Activated CD4-positive, alpha-beta T cell treated with anti-CD3 and anti-CD28 coated beads for 1 hour (primary cell): ENCODE results near the gene HSPA9.

Experiments
- DNase-seq: peaks from one replicate; pipeline ENCODE4 v3.0.0-alpha.2; 2020

The HSPA9 gene

DNA sequence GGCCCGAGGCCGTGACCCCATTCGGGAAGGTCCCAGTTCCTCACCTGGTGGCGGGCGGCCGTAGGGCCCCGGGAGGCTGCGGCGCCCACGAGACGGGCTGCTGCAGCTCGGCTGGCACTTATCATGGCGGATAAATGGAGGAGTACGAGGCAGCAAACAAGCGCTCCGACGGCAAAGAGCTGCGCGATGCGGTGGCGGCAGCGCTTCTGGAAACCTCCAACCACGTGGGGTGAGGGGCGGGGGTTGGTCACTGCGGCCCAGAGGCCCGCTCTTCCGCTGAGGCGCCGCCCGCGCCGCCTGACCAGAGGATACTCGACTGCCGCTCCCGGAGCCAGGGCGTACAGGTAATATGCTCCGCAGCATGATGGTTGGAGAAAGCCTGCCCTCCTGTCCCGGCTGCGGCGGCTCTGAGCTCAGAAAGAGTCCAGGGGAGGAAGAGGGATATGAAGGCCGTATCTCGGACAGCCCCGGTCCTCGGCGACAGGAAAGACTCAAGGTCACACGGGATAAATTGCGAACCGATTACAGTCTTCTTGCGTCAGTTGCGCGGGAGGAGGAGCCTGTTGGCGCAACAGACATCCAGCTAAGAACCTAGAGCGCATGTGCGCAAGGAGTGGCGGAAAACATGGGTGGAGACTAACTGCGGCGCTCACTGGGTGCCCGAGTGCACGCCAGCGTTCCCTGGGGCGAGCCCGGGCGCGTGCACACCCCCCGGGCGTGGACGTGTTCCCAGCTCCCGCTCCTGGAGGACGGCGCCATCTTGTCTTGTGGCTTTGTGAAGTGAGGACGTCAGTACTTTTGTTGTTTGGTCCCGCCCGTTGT is at the start of gene HSPA9:
Gene HSPA9, minus strand, starts transcription at position 208 of the 822 bp plus-strand sequence. Its CDS starts 83 bp downstream, at position 125.
- peak; percentile 94 for DNase-seq

DNA sequence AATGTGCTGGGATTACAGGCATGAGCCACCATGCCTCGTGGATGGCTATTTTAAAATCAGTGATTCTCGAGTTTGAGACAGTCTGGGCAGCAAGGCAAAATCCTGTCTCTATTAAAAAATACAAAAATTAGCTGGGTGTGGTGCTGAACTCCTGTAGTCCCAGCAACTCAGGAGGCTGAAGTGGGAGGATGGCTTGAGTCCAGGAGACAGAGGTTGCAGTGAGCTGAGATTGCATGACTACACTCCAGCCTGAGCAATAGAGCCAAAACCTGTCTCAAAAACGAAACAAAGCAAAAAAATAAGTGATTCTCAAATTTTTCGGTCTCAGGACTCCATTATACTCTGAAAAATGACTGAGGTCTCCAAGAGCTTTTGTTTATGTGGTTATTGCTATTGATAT is 47.9 kb upstream of the HSPA9 start:
- DNase-seq, result no peak

DNA sequence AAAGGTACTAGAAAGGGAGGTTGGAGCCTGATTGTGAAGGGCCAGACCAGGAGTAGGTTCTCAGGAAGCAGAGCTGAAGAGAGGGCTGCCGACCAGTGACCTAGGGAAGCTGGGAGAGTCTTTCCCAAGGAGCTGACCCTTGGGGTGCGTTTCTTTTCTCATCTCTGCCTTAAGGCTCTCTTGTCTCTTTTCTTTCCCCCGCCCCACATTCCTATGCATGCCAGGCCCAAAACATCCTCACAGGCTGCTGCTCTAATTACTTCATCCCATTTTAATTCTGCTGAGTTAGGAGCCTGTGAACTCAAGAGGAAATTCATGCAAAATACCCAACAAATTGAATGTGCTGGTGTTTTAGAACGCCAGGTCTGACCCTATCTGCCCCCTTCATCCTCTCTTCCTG is 46.9 kb upstream of the HSPA9 start:
- DNase-seq, result no peak

DNA sequence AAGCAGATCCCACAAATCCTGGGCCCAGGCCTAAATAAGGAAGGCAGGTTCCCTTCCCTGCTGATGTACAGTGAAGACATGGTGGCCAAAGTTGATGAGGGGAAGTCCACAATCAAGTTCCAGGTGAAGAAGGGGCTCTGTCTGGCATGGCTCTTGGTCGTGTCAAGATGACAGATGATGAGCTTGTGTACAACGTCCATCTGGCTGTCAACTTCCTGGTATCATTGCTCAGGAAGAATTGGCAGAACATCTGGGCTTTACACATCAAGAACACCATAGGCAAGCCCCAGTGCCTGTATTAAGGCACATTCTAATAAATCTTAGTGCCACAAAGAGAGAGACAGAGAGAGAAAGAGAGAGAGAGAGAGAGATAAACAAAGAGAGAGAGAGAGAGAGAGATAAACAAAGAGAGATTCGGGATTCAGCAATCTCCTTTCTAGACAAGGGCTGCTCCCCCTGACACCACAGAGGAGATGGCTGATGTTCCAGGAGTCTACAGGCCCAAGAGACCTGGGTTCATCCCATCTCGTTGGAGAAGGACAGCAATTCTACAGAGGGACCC is 45.5 kb upstream of the HSPA9 start:
- DNase-seq, result no peak

DNA sequence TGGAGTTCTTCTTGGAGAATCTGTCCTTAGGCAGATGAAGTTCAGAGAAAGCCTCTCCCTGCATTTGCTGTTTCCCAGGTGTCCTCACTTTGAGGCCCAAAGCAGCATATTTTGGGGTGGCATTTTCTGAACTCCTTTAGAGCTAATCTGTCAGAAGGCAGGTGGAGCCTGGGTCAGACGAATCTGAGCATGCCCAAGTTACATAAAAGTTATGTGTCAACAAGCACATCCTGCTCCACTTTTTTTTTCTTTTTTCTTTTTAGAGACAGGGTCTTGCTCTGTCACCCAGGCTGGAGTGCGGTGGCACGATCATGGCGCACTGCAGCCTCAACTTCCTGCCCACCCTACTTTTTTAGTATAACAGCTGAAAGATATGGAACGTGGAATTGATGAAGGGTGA is 41.3 kb upstream of the HSPA9 start:
- DNase-seq, result no peak

DNA sequence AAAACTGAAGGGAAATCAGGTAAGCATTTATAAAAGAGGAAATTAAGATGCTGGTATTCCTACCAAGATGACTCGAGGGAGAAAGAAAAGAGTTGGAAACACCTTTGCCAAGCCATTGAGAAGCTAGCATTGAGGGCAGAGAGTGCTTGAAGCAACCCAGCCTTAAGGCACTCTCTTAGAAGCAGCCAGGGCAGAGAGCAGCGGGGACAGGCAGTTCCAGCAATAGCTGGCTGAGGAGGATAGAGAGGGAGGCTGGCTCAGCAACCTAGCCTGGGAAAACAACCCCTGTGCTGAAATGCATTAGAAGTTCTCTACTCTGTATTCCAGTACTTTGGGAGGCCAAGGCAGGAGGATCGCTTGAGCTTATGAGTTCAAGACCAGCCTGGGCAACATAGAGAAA is 40.3 kb upstream of the HSPA9 start:
- DNase-seq, result no peak

DNA sequence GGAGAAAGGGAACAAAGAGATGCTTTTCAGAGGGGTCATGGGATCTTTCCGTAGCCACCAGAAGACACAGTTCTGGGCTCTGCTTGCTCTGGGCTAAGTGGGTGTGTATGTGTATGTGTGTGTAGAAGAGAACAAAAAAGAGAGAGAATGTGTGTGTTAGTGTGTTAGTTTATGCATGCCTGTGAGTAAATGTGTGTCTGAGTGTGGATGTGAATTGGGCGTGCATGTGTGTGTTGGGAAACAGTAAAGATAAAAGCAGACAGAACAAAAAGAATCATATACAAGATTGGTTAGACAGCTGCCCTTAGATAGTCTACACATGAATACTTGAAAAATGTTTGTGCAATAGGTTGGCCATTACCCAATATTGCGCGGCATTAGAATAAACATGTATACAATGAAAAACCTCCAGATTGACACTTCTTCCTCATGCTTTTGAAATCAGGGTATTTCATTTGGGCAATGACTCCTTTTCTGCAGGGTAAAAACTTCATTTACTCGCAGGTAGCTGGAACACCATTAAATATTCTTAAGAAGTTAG is 36.5 kb upstream of the HSPA9 start:
- no peak for DNase-seq

DNA sequence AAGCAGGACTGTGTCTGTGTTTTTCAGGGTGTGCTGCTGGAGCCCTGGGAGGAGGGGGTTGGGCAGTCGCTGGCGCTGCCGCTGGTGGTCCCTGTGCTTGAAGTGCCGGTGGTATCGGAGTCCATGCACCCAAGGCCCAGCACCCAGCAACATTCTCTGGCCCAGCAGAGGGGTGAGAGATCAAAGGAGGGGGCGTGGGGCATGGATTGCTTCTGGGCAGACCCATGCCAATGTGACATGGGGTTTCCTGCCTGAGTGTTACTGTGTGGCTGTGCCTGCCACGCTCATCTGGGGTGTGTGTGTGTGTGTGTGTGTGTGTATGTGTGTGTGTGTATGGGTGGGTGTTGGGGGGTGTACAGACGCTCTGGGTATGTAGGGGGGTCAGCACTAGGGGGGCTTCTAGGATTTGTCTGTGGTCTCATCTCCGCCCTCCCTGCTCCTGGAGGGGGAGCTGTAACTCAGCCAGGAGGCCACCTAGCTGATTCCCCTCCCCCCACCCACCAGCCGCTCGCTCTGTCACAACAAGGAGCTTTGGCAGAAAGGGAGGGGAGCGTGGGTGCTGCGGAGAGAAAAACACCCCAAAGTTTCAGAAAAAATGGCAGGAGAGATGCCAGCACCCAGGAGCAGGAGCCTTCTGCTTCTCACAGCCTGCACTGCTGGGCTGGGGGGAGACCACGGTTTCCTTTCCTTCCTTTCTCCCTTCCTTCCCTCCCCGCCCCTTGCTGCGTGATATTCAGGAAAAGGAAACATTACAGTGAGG is 35.9 kb upstream of the HSPA9 start:
- DNase-seq, result no peak

DNA sequence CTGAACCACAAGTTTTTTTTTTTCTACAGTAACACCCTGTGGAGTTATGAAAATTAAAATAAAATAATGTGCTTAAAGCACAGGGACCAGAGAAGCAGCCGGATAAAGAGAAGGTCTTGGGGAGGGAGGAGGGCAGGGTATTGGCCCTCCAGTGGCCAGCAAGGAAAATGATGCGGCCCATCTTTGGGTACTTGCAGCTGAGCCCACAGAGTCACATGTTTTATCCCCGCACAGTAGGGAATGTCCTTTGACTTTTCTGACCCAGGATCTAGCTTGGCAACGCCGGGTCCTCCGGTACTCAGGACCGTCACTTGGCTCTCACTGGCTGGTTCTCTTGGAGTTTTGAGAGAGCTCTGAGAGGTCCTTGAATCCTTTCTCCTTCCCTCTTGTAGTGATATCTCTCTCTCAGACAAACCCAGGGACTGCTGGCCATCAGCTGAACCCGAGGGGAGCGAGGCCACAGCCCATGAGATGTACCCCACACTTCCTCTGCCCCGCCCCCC is 35.3 kb upstream of the HSPA9 start:
- no peak for DNase-seq

DNA sequence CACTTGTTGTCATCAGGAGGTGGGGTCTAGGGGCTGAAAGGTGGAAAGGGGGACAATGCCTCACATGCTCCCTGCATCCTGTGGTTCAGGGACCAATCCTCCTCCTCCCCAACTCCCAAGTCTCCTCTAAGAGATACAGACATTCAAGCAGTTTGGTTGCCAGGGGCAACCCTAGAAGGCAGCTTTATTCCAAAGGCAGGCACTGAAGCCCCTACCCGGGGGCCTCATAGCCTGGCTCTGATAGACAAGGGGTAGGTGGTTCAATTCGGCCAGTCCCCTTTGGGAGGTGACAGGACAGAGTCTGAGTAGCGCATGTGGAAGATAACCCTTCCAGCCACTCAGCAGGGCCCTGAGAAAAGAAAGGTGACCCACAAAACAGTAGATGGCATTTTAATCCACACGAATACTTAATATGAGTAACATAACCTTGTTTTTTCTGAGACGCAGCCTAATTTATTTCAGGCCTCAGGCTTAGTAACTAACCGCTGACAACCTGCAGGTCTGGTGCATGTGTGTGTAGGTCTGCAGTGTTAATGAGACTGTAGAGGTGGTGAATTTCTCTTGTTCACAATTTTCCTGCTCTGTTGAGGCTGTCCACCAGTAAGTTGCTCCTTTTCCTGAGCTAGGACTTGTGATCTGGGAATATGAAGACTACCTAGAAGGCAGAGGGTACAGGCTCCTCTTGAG is 31.3 kb upstream of the HSPA9 start:
- no peak for DNase-seq

DNA sequence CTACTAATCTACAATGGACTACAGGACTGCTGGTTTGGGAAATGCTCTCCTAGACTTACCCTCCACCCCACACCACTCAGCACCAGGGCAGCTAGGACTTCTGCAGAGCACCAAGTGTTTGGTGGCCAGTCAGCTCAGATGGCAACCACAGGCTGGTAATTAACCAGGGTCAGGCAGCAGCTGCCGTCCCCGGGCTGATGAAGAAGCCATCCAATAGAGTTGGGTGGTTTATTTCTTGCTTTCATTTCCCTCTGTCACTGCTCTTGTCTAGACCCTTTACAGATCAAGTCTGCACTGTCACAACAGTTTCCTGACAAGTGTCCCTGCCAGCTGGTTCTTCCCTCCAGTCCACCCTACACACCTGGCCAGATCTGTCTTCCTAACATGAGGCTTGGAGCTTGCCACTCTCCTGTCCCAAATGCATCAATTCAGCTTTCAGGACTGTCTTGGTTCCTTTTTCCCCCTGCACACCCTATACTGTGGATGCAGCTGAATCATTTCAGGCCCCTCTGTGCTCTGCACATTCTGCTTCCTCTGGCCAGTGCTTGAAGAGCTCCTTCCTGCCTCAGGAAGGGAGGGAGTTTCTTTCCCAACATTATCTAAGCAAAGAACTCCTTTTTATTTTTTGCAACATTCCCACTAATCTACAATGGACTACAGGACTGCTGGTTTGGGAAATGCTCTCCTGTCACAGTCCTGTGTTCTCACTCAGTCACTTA is 30.2 kb upstream of the HSPA9 start:
- no peak for DNase-seq

DNA sequence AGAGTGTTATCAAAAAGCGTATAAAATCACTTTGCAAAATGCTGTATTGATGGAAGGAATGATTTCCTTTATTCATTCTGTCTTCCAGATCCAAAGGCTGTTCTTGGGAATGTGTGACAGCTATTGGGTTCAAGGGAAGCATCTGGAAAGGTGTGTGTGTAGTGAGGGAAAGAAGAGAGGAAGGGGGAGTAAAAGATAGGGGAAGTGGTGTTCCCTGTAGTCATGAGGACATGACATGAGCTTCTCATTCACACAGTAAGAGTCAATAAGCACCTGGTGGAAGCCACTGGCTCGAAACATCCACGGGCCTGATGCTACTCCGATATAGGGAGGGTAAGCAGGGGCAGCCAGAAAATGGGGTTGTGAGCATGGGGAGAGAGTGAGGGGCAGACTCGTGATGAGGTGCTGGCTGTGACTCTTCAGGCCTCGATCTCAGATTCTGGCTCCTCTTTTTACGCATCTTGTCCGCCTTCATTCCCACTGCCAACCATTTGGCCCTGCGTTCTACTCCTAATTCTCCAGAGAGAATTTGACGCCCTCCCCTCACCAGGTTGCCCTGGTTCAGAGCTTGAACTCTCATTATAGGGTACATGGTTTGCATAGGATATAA is 29.1 kb upstream of the HSPA9 start:
- DNase-seq, result no peak

DNA sequence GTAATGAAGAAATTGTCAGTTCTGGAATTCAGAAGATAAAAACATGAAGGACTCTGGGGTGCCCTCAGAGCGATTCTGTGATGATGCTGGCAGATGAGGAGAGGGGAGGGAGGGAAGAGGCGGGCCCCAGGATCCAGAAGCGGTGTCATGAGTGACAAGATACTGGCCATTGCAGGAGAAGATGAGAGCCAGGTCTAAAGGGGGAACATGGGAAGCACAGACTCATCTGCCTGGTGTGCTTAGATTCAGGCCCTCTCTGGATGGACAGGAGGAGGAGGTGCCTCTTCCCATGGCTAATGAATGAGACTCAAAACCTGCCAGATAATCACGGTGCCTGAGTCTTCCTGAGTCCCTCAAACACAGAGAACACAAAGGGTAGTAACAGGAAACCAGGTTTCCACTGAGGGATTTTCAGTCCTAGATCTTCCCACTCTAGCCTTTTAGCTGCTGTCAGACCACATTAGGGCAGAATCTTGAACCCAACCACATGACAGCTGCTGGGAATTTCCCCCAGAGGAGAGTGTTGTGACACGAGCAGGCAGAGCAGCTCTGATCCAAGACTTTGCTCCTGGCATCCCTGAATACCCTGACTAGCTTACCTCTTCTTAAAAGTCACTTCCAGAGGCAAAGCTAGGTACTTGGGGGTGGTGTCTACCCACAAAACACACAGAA is 28.2 kb upstream of the HSPA9 start:
- no peak for DNase-seq

DNA sequence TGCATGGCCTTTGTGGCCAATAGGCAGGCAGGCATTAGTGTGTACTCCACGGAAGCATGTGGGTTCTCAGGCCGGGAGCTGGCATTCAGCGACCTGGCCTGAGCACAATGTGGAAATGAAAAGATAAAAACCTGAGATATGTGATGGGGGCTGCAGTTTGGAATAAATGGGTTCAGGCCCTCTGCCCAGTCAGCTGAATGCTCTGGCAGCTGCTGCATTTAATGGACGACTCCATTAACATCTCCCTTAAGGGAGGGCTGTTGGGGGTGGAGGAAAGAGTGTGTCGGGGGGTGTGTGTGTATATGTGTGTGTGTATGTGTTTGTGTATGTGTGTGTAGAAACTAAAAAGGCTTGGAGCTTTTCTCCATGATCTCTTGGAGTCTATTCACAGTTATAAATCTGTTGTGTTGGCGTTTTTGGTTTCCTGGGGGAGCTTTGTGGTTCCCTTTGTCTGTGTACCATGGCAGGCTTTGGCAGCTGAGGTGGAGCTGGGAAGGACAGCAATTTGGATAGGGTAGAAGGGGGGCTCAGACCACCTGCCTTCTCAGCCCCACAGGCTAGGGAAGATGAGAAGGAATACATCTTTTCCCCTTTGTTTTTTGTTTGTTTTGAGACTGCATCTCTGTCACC is 27.3 kb upstream of the HSPA9 start:
- no peak for DNase-seq

DNA sequence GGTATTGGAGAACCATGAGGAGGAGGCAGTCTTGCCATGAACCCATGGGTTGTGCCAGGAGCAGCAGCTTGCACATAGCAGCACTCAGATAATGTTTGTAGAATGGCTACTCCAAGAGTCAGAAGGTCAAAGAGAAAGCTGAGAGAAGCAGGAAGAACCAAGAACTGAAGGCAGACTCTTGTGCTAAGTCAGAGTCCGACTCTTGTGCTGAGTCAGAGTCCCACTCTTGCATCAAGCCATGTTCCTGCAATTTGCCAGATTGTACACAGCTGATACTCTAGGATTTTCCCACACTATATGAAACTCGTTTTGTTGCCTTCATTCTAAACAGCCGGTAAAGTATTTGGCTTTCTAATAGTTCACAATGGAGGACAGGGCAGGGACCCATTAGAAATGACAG is 26.2 kb upstream of the HSPA9 start:
- DNase-seq, result no peak

DNA sequence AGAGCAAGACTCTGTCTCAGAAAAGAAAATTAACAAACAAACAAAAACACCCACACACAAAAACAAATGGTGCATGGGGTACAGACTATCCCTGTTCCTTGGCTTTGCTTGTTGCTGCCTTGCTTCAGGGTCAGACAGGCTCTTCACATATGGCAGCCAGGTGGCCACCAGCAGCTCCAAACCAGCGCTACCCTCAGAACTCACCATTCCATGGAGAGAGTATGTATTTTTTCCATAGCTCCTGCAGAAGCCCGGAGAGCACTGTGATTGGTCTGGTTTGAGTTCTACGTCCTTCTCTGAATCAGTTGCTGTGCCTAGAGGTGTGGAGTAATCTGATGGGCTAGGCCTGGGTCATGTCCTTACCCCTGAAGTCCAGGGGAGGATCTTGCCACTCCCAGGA is 25.2 kb upstream of the HSPA9 start:
- no peak for DNase-seq

DNA sequence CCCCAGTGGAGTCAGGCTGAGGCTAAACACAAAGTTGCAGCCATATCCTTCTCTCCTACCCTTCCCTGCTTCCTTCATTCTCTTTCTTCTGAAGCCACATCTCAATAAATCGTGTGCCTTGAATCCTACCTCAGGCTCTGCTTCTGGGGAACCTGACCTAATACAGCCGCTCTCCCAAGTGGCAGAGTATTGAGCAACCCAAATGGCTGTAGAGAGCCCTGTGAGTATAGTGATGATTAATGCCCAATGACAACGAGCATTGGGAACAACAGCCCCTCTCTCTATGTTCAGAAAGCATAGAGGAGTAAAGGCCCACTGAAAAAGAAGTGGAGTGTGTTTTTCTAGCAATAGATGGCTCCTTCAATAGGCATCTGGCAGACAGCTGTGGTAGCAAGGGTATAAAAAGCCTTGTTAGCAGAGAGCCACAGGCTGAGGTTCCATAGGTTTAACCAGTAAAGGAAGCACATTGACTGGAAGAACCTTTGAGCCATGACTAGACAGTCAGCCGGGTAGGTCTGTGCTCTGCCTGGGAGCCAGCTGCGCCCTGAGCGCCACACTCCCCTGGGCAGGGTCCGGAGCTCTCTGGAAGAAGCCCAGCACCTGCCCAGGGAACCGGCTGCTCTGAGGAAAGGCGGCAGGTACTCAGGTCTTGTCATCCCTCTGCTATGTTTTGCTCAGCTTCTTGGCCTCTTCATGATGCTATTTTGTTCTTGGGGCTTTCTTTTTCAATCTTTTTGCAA is 22.6 kb upstream of the HSPA9 start:
- DNase-seq, result no peak

DNA sequence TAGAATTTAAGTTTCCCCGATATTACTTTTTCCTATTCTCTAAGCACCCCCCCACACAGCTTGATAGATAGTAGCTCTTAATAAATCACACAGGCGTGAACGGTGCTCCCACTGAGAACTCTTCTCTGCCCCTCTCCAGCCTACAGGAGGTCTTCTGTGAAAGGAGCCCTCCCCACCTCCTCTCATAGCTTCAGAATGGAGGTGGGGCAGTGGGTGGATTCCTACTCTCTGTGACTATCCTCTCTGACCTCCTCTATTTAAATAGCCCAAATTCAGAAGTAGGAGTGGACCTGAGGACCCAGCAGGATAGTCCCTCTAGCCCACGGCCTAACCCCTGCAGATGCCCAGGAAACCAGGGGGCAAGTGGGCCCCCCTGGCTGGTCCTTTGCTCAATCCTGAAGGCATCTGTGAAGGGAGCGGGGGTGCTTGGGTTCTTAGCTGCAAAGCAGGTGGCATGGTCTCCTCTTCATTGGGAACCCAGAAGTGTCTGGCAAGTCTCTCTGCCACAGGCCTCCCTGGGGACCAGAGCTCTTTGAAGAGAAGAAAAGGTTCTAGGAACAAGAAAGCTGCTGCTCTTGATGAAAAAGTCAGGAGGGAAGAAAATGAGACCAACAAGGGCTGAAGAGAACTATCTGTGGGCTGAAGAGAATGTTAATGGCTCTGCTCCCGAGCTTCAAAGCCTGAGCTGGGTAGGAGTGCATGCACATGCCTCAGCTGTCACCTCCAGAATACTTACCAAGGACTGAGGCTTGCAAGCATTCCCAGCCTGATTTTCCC is 21.1 kb upstream of the HSPA9 start:
- no peak for DNase-seq

DNA sequence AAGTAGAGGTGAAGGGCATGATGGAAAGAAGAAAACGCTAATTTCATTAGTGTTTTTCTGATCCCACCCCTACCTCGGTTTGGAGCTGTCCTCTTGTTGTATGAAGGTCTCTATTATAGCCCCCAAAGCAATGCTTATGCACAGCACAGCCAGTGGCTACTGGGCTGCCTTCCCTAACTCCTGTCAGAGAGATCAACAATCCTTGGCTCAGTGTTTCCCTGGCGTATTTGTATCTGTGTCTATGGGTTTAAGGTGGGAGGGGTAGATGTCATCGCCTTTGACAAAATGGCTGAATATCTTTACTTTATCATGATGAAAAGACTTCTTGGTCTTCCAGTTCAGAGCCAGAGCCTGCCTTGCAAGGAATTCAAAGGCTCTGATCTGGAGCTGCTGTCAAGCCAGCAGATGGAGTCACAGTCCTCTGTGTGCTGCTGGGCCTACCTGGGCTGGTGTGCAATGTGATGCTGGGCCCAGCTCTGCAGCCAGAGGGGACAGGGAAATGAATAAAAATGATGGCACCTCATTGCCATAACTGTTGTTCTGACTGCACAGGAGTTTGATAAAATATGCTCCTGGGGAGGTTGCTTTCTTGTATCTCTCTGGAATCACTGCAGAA is 20.1 kb upstream of the HSPA9 start:
- no peak for DNase-seq
